Duodenal mucosa (tissue), 2 donors: ENCODE measurements around the gene ZNF799.
A peak's percentile ranks its signal among the peaks of the same experiment; 100 is the strongest.
"Not testable (repeated sequence)": the region's sequence is repeated elsewhere in the genome, so short reads cannot be mapped to it uniquely, and the experiment has no call there.

Source experiments
- H3K27ac ChIP-seq: one replicate; pipeline ENCODE4 v1.7.0; 2013; ENCODE audit warnings: low read depth, low read length
- H3K27me3 ChIP-seq, 2 donors: one replicate each; pipeline ENCODE4 v1.7.0; 2013; ENCODE audit warnings: low read length in 2 of 2, control low read depth in 1 of 2; ENCODE audit not compliant: insufficient read depth in 2 of 2, control insufficient read depth in 1 of 2
- H3K36me3 ChIP-seq, 2 donors: one replicate each; pipeline ENCODE4 v1.7.0; 2013; ENCODE audit warnings: low read length in 2 of 2, control low read depth in 1 of 2; ENCODE audit not compliant: insufficient read depth in 2 of 2, control insufficient read depth in 1 of 2
- H3K4me1 ChIP-seq, 2 donors: one replicate each; pipeline ENCODE4 v1.7.0; 2013; ENCODE audit warnings: low read length in 2 of 2, control low read depth in 1 of 2; ENCODE audit not compliant: insufficient read depth in 2 of 2, control insufficient read depth in 1 of 2
- H3K4me3 ChIP-seq, 2 donors: one replicate each; pipeline ENCODE4 v1.7.0; 2013; ENCODE audit warnings: low read length in 2 of 2, low read depth in 1 of 2
- H3K9ac ChIP-seq, 2 donors: one replicate each; pipeline ENCODE4 v1.7.0; 2013; ENCODE audit warnings: low read length in 2 of 2, low read depth in 1 of 2
- H3K9me3 ChIP-seq, 2 donors: one replicate each; pipeline ENCODE4 v1.7.0; 2013; ENCODE audit warnings: low read length in 2 of 2, control low read depth in 1 of 2; ENCODE audit not compliant: control insufficient read depth in 1 of 2

Gene ZNF799

DNA sequence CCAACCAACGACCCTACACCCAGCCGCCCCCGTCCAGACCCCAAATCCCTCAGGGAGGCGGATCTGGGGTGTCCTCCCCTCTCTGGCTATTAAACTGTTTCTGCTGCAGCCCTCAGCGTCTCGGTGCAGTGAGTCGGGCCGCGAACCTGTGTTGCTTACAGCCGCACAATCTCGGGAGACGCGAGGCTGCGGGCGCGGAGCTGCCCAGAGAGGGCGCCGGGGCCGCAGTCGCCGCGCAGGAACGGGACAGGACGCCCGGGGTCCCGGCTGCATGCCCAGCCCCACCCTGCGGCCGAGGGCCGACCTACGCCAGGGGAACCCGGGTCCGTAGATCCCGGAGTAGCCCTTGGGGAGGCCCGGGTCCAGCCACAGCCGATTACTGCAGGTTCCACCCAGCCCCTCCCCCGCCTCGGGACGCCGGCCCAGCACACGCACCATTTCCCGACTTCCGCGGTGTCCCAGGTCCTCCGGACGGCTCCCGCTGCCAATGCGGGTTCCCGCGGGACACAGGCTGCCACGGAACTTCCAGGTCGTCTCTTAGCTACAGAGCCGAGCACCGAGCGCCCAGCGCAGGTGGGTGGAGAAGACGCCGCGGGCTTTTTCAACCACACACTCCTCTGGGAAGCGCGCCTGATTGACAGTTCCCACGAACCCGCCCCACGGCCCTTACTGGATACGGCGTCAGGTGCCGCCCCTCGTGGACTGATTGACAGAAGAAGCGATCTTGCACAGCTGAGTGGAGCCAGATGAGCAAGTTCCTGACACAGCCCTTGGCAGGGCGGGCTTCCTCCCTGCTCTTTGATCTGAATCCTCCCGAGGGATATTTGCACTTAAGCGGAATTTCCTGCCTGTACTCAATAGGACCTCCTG is at the start of gene ZNF799:
Gene ZNF799 (minus strand): TSS at position 639 of the 870 bp plus-strand sequence. CDS start 201 bp downstream, at position 438.
- Histone ChIP-seq H3K9ac (peak within 1 kb of the TSS; percentile 51 to 76), H3K4me3 (peak within 1 kb of the TSS; percentile 78 to 84), H3K9me3 (no peaks in the 10 kb centered on the region), H3K27me3 (no peaks in the 10 kb centered on the region), H3K4me1 (no peaks in the 10 kb centered on the region), H3K36me3 (no peaks in the 10 kb centered on the region), H3K27ac (peak within 1 kb of the TSS; percentile 66)

DNA sequence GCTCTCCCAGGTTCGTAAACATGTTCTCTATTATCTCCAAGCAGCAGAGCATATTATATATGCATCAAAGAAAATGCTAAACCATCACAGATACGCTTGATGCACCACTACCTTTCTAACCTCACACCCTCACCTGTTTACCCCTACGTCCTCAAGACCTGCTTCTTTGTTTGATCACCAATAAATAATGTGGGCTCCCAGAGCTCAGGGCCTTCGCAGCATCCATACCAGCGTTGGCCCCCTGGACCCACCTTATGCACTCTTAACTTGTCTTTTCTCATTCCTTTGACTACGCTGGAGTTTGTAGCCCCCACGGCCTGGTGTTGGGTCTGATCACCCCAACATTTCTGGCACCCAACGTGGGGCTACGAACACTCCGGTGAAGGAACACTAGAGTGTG is 49.8 kb upstream of the ZNF799 start:
- Histone ChIP-seq H3K27me3 (no peaks in the 10 kb centered on the region), H3K27ac (no peak overlapping the region), H3K9ac (no peak overlapping the region), H3K36me3 (no peaks in the 10 kb centered on the region), H3K9me3 (peaks cover 18 to 27% of the 10 kb centered on the region in 2 donors), H3K4me1 (no peaks in the 10 kb centered on the region), H3K4me3 (no peak overlapping the region)

GRCh38 chr19:12448808-12449207 is 47.7 kb upstream of the ZNF799 start:
- H3K4me3 ChIP-seq = no peak overlapping the region
- H3K27me3 ChIP-seq = no peaks in the 10 kb centered on the region
- H3K36me3 ChIP-seq = no peaks in the 10 kb centered on the region
- H3K9ac ChIP-seq = no peak overlapping the region
- peaks cover 18 to 23% of the 10 kb centered on the region in 2 donors for H3K9me3 ChIP-seq
- no peaks in the 10 kb centered on the region for H3K4me1 ChIP-seq
- H3K27ac ChIP-seq = no peak overlapping the region

DNA sequence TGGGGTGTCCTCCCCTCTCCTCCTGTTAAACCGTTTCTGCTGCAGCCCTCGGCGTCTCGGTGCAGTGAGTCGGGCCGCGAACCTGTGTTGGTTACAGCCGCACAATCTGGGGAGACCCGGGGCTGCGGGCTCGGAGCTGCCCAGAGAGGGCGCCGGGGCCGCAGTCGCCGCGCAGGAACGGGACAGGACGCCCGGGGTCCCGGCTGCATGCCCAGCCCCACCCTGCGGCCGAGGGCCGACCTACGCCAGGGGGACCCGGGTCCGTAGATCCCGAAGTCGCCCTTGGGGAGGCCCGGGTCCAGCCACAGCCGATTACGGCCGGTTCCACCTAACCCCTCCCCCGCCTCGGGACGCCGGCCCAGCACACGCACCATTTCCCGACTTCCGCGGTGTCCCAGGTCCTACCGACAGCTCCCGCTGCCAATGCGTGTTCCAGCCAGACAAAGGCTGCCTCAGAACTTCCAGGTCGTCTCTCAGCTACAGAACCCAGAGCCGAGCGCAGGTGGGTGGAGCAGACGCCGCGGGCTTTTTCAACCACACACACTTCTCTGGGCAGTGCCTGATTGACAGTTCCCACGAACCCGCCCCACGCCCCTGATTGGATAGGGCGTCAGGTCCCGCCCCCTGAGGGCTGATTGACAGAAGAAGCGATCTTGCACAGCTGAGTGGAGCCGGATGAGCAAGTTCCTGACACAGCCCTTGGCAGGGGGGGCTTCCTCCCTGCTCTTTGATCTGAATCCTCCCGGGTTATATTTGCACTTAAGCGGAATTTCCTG is 39.7 kb upstream of the ZNF799 start, which contains the start of gene ZNF443:
Gene ZNF443 (minus strand): TSS at position 481 of the 776 bp plus-strand sequence. CDS start 107 bp downstream, at position 374.
- Histone ChIP-seq H3K27me3 (no peaks in the 10 kb centered on the region), H3K9me3 (no peaks in the 10 kb centered on the region), H3K27ac (peak within 1 kb of the TSS; percentile 62), H3K4me1 (no peaks in the 10 kb centered on the region), H3K36me3 (no peaks in the 10 kb centered on the region), H3K9ac (peak within 1 kb of the TSS; percentile 39 to 70), H3K4me3 (peak within 1 kb of the TSS; percentile 80 to 81)

- not testable (repeated sequence) for H3K36me3 ChIP-seq, H3K4me1 ChIP-seq, H3K9me3 ChIP-seq, H3K27me3 ChIP-seq
- Histone ChIP-seq H3K4me3 (peak overlapping the region; percentile 80 to 81), H3K27ac (peak overlapping the region; percentile 62), H3K9ac (peak overlapping the region; percentile 39 to 70)
Measured at GRCh38 chr19:12439686-12440540, 38.8 kb upstream of the ZNF799 start.

DNA sequence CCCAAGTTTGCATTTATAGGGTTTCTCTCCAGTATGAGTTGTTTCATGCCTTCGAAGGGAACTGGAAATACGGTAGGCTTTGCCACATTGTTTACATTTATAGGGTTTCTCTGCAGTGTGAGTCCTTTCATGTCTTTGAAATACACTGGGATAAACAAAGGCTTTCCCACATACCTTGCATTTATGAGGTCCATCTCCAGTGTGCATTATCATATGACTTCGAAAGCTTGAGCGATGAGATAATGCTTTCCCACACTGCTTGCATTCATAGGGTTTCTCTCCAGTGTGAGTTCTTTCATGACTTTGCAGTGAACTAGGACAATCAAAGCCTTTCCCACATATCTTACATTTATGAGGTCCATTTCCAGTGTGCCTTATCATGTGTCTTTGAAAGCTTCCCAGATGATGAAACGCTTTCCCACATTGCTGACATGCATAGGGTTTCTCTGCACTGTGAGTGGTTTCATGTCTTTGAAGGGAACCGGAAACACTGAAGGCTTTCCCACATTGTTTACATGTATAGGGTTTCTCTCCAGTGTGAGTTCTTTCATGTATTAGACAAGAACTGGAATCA is 29.7 kb upstream of the ZNF799 start:
- Histone ChIP-seq H3K36me3 (peaks cover 12 to 27% of the 10 kb centered on the region in 2 donors), H3K4me3 (peak overlapping the region in 1 of 2 donors; percentile 28), H3K9me3 (peaks cover 24 to 27% of the 10 kb centered on the region in 2 donors)
- not testable (repeated sequence) for H3K27me3 ChIP-seq, H3K27ac ChIP-seq, H3K4me1 ChIP-seq, H3K9ac ChIP-seq

DNA sequence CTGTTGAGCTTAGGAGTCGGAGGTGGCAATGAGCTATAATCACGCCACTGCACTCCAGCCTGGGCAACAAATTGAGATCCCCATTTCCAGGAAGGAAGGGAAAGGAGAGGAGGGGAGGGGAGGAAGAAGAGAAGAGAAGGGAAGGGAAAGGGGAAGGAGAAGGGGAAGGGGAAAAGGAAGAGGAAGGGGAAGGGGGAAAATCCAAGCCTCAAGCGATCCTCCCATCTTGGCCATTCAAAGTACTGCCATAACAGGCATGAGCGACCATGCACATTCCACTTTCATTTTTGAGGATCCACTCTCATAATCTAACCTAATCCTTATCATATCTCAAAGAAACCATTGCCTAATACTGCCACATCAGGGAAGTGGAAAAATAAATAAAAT is 24.8 kb upstream of the ZNF799 start:
- no peaks in the 10 kb centered on the region for H3K4me1 ChIP-seq
- no peak overlapping the region for H3K27ac ChIP-seq
- peaks cover 5 to 18% of the 10 kb centered on the region in 2 donors for H3K36me3 ChIP-seq
- H3K9ac ChIP-seq = no peak overlapping the region
- no peaks in the 10 kb centered on the region for H3K27me3 ChIP-seq
- peaks cover 22 to 25% of the 10 kb centered on the region in 2 donors for H3K9me3 ChIP-seq
- H3K4me3 ChIP-seq = no peak overlapping the region

DNA sequence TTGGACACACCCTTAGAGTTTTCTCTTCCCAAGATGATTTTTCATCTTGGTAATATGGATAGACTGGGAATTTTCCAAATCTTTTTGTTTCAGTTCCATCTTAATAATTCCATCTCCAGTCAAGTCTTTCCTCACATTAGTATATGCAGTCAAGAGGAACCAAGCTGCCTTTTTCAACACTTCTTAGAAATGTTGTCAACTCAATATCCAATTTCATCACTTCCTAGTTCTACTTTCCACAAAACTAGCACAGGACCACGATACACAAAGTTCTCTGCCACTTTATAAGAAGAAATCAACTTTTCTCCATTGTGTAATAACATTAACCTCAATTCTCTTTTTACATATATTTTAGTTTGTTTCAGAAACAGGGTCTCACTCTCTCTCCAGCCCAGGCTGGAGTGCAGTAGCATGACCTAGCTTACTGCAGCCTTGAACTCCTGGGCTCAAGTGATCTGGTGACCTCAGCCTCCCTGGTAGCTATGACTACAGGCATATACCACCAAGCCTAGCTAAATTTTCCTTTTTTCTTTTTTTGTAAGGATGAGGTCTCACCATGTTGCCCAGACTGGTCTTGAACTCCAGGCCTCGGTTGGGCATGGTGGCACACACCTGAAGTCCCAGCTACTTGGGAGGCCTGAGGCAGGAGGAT is 24.3 kb upstream of the ZNF799 start:
- H3K27me3 ChIP-seq = no peaks in the 10 kb centered on the region
- no peak overlapping the region for H3K9ac ChIP-seq
- H3K27ac ChIP-seq = no peak overlapping the region
- peaks cover 4 to 13% of the 10 kb centered on the region in 2 donors for H3K36me3 ChIP-seq
- no peak overlapping the region for H3K4me3 ChIP-seq
- H3K4me1 ChIP-seq = no peaks in the 10 kb centered on the region
- peaks cover 17 to 21% of the 10 kb centered on the region in 2 donors for H3K9me3 ChIP-seq

GRCh38 chr19:12417273-12417672 is 16.2 kb upstream of the ZNF799 start:
- not testable (repeated sequence) for H3K4me3 ChIP-seq, H3K27ac ChIP-seq, H3K9me3 ChIP-seq, H3K4me1 ChIP-seq, H3K9ac ChIP-seq, H3K27me3 ChIP-seq, H3K36me3 ChIP-seq
